Subcutaneous adipose tissue (tissue), 4 donors: ENCODE measurements around the gene PHF21B. TPM values are rescaled to one million over a fixed set of nuclear protein-coding genes. Genes with fewer than 3 reads are reported as not detected.

ENCODE experiments used
- CTCF ChIP-seq: fragments of 450-650 bp; IDR thresholded peaks from one replicate; pipeline ENCODE4 v1.5.1; 2016; ENCODE audit warnings: low read depth, mild to moderate bottlenecking, control low read depth, antibody characterized with exemption, moderate library complexity
- total RNA-seq, 4 donors: library from RNA; depleted of rRNA; stranded (reverse); fragments of >200 nt; gene quantifications; one replicate each; pipeline ENCODE4 v1.1.0, GENCODE V29; 2016

Gene PHF21B
- total RNA-seq, 4 donors from 2014 or later, result 0.16 TPM; not detected in 3

- TF ChIP-seq CTCF, result no peak
Measured at GRCh38 chr22:44880610-44881290, 129.1 kb downstream of the PHF21B start.

GRCh38 chr22:44879301-44879680 is 130.5 kb downstream of the PHF21B start:
- no peak for TF ChIP-seq CTCF

- TF ChIP-seq CTCF, result no peak
Measured at GRCh38 chr22:44878483-44879300, 131.1 kb downstream of the PHF21B start.

- TF ChIP-seq CTCF, result no peak
Measured at GRCh38 chr22:44876921-44877320, 132.9 kb downstream of the PHF21B start.

- no peak for TF ChIP-seq CTCF
Measured at GRCh38 chr22:44871782-44872181, 138.0 kb downstream of the PHF21B start.

- TF ChIP-seq CTCF, result no peak
Measured at GRCh38 chr22:44870021-44870420, 139.8 kb downstream of the PHF21B start.

- no peak for TF ChIP-seq CTCF
Measured at GRCh38 chr22:44869196-44869595, 140.6 kb downstream of the PHF21B start.
